Measurements from ENCODE around the gene MXI1.

MXI1 gene

GRCh38 chr10:110215286-110216170, 8.1 kb downstream of the MXI1 start:
- no peak for DNase-seq (ENCODE audit: low spot score)

DNA sequence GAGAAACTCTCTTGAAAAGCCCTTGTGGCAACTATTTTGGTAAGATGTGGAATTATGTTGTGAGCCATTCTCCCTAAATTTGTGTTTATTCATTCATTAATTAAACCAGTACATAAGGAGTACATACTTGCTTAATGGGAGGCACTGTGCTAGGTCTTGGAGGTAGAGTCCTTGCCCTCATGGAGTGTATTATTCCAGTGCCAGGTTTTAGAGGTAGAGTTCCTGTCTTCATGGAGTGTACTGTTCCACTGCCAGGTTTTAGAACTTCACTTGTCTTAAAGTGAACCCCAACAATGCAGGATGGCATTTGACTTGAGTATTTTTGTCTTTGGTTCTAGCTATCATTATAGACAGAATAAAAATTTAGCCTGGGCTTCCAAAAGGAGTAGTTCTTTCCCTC, 8.8 kb downstream of the MXI1 start:
- DNase-seq (ENCODE audit: low spot score) = no peak

GRCh38 chr10:110216942-110217661, 9.7 kb downstream of the MXI1 start:
- DNase-seq (ENCODE audit: low spot score) = no peak

DNA sequence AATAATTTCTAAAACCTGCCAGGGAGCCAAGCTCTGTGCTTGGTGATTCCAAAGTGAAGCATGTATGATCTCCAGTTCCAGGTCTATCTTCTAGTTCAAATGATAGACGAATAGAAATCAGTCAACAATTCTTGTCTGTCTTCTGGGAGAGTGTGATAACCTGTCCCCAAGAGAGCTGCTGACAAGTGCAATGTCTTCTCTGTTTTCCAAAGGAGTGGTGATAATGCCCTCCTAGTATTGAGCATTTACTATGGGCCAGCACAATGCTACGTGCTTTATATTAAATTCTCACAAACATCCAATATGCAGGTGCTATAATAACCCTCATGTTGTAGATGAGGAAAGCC, 10.2 kb downstream of the MXI1 start:
- DNase-seq (ENCODE audit: low spot score) = no peak

GRCh38 chr10:110218632-110219031, 11.2 kb downstream of the MXI1 start:
- DNase-seq (ENCODE audit: low spot score) = no peak

DNA sequence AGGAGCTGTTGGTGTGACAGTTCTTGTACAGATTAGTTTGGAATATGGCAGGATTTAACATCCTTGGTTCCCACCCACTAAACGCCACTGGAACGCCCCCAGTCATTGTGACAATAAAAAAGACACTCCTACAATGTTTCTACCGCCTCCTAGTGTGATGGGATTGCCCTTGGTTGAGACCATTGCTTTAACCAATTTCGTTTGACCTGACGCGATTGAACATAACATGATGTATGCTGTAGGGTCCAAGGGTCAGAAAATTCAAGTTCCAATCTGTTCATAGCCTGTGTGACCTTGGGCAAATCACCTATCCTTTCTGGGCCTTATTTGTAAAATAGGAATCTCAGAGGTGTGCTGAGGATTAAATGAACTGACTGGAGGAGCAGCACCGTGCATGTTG, 12.5 kb downstream of the MXI1 start:
- no peak for DNase-seq (ENCODE audit: low spot score)

DNA sequence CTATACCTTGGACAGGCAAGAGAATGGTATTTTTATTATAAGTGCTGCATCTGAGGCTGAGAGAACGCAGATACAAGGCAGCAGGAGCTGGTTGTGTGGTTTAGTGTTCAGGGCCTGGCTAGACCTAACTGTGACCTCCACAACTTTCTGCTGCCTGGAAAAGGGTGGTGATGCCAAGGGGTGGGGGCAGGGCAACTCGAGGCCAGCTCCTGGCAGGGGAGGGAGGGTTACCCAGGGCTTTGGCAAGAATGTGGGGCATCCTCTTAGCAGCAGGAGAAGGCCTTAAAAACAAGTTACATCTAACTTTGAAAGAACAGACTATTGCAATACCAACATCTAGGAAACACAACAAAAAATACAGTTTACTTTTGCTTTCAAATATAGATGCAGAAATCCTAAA, 13.0 kb downstream of the MXI1 start:
- no peak for DNase-seq (ENCODE audit: low spot score)

DNA sequence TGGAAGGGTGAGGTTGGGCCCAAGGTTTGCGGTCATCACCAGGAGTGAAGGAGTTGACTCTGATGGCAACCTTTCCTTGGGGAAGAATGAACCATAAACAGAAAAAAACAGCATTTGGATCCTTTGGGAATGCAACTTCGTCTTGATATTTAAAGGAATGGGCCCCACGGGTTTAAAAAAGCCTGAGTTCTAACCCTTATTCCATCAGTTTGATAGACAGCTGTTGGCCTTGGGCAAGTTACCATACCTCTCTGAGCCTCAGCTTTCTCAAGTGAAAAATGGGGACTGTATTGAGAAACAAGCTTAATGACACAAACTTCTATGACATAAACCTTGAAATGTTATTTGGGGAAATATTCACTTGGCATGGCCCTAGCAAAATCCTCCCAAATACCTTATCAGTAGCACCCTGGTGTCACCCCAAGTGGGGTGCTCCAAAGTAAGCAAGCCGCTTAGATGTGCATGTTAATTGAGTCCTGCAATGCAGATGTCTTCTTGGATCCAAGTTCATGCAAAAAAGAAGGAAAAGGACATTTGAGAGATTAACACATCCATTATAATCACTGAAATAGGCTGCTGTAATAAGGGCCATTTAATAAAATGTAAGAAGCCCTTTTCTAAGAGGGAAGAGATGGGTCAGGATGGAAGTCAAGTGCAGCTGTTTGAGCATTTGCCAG, 13.8 kb downstream of the MXI1 start:
- no peak for DNase-seq (ENCODE audit: low spot score)

GRCh38 chr10:110221721-110222261, 14.4 kb downstream of the MXI1 start:
- DNase-seq (ENCODE audit: low spot score) = peak; percentile 98

GRCh38 chr10:110222641-110223297, 15.4 kb downstream of the MXI1 start:
- no peak for DNase-seq (ENCODE audit: low spot score)

- DNase-seq (ENCODE audit: low spot score) = no peak
Measured at GRCh38 chr10:110223298-110223925, 16.0 kb downstream of the MXI1 start.

- DNase-seq (ENCODE audit: low spot score) = no peak
Measured at GRCh38 chr10:110224992-110225391, 17.6 kb downstream of the MXI1 start.

DNA sequence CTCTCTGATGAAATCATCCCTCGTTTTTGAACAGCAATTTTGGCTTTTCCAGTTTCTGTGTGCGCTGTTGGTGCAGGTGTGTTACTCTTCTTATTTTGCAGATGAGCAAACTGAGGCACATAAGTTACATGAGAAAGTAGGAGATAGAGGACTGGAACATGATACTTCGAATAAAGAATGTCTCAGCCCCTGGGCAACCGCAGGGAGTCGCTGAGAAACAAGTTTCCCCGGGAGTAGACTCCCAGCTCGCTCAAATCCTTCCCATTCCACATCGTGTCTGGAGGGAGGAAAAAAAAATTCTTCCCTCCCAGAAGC, 18.0 kb downstream of the MXI1 start:
- no peak for DNase-seq (ENCODE audit: low spot score)

DNA sequence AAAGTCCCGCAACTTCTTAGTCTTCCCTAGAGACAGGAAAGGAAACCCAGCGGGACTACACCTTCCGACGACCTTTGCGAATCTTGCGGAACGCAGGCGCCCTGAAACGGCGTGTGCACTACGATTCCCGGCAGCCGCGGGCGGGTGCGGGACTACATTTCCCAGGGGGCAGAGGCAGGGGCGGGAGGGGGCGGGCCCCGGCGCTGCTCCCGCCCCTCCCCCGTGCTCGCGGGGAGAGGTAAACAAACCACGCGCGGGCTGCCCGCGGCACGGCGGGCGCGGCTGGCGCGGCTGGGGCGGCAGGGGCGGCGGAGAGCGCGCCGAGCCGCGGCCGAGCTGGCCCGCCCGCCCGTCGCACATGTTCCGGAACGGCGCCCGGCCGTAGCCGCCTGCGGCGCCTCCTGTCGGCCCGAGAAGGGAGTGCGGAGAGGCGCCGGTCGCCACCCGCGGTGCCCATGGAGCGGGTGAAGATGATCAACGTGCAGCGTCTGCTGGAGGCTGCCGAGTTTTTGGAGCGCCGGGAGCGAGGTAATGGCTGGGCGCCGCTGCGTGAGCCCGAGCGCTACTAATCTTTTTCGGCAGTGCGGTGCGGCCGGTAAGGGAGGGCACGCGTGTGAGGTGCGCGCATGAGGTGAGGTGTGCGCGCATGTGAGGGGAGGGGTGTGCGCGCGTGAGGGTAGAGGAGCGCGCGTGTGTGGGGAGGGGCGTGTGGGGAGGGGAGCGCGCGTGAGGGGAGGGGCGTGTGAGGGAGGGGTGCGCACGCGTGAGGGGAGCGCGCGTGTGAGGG, 18.5 kb downstream of the MXI1 start:
- peak; percentile 95 for DNase-seq (ENCODE audit: low spot score)

DNA sequence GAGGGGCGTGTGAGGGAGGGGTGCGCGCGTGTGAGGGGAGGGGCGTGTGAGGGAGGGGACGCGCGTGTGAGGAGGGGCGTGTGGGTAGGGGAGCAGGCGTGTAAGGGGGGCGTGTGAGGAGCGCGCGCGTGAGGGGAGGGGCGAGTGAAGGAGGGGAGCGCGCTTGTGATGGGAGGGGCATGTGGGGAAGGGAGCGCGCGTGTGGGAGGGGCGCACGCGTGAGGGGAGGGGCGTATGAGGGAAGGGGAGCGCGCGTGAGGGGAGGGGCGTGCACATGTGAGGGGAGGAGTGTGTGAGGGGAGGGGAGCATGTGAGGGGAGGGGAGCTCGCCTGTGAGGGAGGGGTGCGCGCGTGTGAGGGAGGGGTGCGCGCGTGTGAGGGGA, 19.1 kb downstream of the MXI1 start:
- DNase-seq (ENCODE audit: low spot score) = peak; percentile 78

GRCh38 chr10:110226926-110227641, 19.7 kb downstream of the MXI1 start:
- no peak for DNase-seq (ENCODE audit: low spot score)

DNA sequence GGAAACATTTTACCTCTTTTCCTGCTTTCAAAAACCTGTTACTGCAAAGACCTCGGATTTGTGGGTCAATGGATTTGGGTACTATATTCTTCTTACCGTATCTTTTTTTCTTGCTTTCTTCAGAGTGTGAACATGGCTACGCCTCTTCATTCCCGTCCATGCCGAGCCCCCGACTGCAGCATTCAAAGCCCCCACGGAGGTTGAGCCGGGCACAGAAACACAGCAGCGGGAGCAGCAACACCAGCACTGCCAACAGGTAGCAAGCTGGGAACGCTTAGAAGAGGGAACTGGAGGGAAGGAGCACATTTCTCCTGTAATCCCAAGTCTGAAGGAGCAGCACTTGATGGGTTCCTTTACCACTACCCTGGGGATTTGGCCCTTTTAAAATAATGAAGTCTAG, 20.7 kb downstream of the MXI1 start:
- no peak for DNase-seq (ENCODE audit: low spot score)

GRCh38 chr10:110229155-110229554, 21.8 kb downstream of the MXI1 start:
- DNase-seq (ENCODE audit: low spot score) = no peak

DNA sequence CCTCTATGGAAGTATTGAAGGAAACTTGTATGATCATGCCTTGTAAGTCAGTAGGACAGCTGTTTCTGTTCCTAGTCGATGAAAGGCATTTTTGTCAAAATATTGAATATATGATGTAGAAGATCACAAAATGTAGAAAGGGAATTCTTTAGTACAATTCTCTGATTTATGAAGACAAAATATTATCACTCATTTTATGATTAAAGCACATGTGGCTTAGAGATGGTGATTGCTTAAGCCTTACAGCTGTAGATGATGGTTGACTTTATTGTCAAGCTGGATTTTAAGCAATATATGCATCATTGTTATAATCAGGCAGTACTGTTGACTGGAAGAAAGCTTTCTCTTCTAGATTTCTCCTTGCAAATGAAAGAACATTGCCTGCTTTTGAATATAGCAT, 26.4 kb downstream of the MXI1 start:
- DNase-seq (ENCODE audit: low spot score) = no peak

DNA sequence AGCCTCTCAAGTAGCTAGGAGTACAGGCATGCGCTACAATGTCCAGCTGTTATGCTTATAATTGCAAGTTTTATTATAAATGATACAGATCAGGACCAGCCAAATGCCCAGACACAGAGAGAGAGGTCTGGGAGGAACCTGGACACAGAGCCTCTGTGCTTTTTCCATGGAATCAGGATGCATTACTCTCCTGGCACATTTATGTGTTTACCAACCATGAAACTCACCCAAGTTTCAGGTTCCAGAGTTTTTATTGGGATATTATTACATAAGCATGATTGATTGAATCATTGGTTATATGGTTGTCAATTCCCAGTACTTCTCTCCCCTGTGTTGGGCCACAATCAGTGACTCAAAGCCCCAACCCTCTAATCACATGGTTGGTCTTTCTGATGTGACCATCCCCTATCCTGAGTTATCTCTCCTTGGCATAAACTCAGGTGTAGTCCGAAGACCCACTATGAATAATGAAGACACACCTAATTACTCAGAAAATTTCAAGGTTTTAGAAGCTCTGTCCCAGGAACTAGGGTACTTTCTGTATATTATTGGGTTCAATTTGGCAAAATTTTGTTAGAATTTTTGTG, 30.6 kb downstream of the MXI1 start:
- DNase-seq (ENCODE audit: low spot score) = no peak
